Endometrial microvascular endothelial cells (primary cell): ENCODE data around the gene MANBA. TPM values are rescaled to one million over a fixed set of nuclear protein-coding genes. Genes with fewer than 3 reads are reported as not detected.
"Not testable (repeated sequence)": the region's sequence is repeated elsewhere in the genome, so short reads cannot be mapped to it uniquely, and the experiment has no call there.

Experiments used
- in situ Hi-C: cut with HindIII; loops from 2 replicates; pipeline ENCODE4 v1.10.0; 2017; ENCODE audit warnings: low sequenced_read_pairs, low pct_unique_long_range_greater_than_20kb; ENCODE audit errors: inconsistent ontology term
- total RNA-seq: library from RNA; depleted of rRNA; stranded (reverse); fragments of >200 nt; gene quantifications from one replicate; pipeline ENCODE4 v1.2.3, GENCODE V29; 2015; ENCODE audit errors: inconsistent ontology term

MANBA gene
- total RNA-seq, 1 donor from 2014 or later, result 7.0 TPM

DNA sequence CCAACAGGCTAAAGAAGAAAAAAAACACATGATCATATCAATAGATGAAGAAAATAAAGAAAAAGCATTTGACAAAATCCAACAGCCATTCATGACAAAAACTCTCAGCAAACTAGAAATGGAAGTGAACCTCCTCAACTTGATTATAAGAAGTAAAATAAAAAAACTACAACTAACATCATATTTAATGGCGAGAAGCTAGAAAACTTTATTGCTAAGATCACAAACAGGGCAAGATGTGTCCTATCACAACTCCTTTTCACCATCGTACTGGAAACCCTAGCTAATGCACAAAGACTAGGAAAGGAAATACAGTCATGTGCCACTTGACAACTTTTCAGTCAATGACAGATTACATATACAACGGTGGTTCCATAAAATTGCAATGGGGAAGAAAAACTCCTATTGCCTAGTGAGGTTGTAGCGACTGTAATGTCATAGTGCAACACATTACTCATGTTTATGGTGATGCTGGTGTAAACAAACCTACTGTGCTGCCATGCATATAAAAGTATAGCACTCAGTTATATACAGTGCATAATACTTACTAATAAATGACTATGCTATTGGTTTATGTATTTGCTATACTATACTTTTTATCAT lies 12.1 kb upstream of the MANBA start:
- in situ Hi-C loops, result no loop called here

- in situ Hi-C loops, result no loop called here
Measured at GRCh38 chr4:102764901-102765300, 4.1 kb upstream of the MANBA start.

GRCh38 chr4:102761906-102762305 lies 1.1 kb upstream of the MANBA start:
- in situ Hi-C loops, result no loop called here

DNA sequence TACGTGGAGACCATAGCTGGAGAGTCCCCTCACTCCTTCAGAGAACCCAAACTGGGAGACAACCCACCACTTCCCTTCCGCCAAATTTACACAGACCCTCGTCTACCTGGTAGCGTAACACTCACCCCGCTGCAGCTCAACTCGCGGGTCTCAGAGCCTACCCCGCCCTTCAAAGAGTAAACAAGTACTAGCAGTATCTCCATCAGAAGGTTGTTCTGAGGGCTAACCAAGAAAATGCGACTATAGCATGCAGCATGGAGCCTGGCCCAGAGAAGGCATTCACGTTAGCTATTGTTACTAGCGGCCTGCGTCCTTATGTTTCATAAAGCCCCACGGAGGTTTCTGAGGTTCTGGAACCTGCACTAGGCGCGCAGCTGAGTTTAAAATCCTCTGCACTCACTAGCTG lies 531 bp upstream of the MANBA start:
- in situ Hi-C loops, result no loop called here

DNA sequence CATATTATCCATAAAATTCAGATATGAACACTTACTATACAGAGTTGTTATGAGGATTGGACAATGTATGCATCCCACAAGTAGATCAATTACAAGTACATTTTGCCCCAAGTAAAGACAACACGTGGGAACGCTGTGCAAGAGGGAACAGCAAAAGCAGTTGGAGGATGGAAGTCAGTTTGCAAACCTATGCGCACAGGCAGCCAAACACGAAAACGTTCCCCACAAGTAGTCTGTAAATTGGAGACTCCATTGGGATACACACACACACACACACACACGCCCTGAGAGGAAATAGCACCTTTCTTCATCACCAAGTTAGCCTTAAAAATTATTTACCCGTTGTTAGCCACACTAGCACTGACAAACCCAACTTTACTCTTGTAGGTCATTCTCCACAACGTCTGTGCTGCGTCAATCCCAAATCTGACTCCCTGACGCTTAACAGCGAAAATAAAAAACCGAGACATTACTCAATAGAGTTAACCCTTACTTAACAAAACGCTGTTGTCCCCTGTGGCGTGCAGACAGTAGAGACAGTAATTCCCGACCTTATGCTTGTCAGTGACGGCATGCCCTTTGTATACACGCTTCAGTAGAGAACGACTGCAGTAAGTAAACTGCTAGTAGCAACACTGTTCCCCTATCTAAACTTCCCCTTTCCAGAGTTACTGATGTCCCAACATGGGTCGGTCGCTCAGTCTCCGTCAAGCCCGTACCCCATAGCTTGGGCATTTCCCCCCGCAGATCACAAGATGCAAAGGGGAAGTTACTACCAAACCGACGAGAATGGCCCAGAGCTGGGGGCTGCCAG lies 730 bp downstream of the MANBA start:
- in situ Hi-C loops, result no loop called here

DNA sequence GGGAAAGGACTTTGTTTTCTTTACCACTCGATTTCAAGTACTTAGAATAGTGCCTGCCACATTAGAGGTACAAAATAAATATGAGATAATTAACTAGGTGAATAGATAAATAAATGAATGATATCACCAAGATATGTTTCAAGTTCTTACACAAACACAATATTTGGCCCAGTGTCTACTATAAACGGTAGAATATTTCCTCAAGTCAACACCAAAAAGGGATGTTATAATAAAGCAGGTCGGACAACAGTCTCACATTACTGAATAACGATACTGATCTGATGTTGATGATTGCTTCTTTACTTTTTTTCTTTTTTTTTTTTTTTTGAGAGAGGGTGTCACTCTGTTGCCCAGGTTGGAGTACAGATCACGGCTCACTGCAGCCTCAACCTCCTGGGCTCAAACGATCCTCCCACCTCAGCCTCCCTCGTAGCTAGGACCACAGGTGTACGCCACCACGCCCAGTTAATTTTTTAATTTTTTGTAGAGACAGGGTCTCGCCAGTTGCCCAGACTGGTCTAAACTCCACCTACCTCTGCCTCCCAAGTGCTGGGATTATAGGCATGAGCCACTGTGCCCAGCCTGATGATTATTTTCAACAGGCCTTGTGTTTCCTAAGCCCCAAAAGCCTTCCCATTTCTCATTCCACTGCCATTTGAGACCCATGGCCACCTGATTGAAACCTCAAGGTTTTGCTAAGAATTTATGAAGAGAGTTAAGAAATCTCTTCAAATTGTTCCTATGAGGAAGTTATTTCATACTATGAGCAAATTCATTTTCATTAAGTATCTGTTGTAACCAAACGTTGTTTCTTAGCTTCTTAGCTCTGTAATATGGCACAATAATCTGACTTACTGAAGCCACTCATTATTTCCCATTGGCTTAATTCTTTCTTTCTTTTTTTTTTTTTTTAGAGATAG lies 2.3 kb downstream of the MANBA start:
- in situ Hi-C loops, result no loop called here

DNA sequence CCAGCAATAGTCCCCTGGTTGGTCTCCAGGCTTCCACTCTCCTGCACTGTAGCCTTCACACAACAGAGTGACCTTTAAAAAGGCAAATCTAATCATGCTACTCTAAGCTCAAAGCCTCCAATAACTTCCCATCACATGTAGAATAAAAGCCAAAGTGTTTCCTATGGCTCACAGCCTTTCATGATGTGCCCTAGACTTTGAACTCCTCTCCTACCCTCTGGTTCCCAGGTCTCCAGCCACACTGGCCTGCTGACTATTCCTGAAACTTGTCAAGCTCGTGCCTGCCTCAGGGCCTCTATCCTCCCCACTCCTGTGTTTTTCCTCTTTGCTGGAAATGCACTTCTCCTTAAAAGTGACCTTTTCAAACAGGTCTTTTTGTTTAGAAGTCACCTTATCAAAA lies 3.1 kb downstream of the MANBA start:
- in situ Hi-C loops, result no loop called here

GRCh38 chr4:102754044-102754443 lies 6.7 kb downstream of the MANBA start:
- in situ Hi-C loops, result no loop called here

DNA sequence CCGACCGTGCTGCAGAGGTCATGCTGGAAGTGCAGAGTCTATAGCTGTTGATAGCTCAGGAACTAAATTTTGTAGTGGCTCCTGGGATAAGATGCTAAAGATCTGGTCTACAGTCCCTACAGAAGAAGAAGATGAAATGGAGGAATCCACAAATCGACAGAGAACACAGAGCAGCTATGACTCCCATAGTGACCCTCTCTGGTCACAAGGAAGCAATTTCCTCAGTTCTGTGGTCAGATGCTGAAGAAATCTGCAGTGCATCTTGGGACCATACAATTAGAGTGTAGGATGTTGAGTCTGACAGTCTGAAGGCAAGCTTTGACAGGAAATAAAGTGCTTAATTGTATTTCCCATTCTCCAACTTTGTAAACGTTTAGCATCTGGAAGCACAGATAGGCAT lies 8.8 kb downstream of the MANBA start:
- in situ Hi-C loops, result no loop called here

DNA sequence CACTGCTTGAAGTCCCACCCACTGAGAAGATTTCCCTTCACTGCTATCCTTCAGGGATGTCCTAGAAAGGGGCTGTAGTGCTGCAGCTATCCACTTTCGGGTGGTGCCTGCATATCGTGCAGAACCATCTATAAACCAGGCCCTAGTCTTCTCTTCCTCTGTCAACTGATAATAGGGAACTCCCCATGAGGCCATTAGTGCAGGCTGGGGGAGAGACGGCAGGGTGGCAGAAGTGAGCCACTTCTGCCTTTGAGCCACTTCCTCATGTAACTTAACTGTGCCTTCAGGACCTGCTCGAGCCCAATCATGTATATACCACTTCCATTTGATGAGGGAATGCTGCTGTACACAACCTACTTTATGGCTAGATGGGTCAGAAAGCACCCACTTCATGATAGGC lies 17.4 kb downstream of the MANBA start:
- in situ Hi-C loops, result not testable (repeated sequence)

GRCh38 chr4:102738802-102739201 lies 22.0 kb downstream of the MANBA start:
- in situ Hi-C loops, result not testable (repeated sequence)

- in situ Hi-C loops, result no loop called here
Measured at GRCh38 chr4:102736636-102737549, 23.9 kb downstream of the MANBA start.

DNA sequence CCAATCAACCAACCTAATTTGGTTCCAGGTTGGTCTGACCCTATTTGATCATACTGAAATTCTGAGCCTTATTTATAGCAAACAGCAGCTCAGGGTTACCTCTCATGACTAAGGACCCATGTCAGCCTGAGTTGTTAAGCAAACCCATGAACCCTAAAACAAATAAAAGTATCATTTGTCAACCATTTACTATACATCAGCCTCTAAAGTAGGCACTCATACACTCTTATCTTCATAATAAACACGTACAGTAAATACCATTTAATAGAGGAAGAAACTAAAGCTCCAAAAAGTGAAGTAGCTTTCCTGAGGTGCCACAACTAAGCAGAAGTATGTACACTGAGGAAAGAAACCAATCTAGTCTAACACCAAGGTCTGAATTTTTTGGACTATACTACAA lies 25.2 kb downstream of the MANBA start:
- in situ Hi-C loops, result no loop called here

DNA sequence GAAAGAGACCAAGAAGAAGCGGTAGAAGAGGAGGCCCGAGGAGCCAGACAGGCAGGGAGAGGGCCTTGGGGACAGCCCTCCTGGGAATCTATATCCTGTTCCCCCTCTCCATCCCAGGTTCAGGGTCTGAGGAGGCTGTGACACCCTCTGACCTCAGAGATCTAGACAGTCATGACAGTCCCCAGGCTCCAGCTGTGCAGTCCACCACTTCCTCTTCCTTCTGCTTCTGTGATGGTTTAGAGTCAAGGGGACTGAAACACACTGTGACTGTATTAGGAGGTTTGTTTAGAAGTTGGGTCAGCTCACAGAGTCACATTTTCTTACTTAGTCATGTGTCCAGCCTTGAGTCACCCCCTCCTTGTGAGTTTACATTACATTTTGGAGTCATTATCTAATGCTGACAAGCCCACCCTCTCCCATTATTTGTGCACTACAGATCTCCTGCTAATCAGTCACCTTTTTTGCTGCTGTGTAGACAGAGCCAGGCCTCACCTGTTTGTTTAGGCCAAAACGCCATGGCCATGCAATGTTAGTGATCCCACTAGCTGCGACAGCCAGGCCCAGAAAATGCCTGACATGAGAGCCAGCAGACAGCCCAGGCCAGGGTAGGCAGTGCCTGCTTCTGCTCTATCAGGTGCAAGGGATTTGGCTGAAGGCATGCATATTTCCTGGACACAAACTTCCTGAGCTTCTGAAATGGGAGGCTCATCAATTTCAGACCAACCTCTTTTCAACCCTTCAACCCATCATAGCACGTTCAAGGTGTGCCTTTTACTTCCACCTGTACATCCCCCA lies 26.0 kb downstream of the MANBA start:
- in situ Hi-C loops, result no loop called here

GRCh38 chr4:102734116-102734515 lies 26.7 kb downstream of the MANBA start:
- in situ Hi-C loops, result no loop called here

GRCh38 chr4:102733084-102733483 lies 27.7 kb downstream of the MANBA start:
- in situ Hi-C loops, result no loop called here

- in situ Hi-C loops, result no loop called here
Measured at GRCh38 chr4:102732678-102733077, 28.1 kb downstream of the MANBA start.

DNA sequence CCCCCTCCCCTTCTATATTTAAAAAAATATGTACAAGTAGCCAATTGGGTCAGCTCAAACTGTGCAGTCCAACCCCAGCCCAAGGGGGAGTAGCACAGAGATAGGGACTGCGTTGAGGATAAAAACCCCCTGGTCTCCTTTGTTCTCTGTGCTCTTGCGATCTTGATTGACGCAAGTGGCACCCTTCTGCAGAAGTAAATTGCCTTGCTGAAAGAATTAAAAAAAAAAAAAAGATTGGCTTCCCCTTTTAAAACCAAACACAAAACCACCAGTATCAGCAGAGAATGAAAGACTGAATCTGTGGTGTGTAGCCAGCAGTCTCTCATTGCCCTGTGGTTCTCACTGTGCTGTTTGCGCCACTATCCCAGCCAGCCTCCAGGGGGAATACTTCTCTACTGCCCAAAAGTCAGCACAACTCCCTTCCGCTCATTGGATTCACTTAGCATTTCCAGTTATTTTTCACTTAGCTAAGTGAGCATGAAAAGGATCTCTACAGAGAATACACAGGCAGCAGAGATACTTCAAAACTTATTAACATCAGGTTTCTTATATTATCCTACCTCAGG lies 29.7 kb downstream of the MANBA start:
- in situ Hi-C loops, result no loop called here
